Heart left ventricle (tissue), 13 donors: ENCODE measurements around the gene SELENOW.

Experiments used
- CTCF ChIP-seq, 12 donors: fragments of 200-600 bp; sonication (generic) in 4 of 12; IDR thresholded peaks; one replicate each; pipeline versions ENCODE4 v1.5.0 to v1.8.0; 2018 to 2022; ENCODE audit warnings: antibody characterized with exemption in 12 of 12, mild to moderate bottlenecking in 5 of 12
- POLR2A ChIP-seq, 2 donors: fragments of 450-650 bp; IDR thresholded peaks; one replicate each; pipeline ENCODE4 v1.6.1; 2017; ENCODE audit warnings: antibody characterized with exemption in 2 of 2, mild to moderate bottlenecking in 2 of 2, moderate library complexity in 2 of 2
- donor health status: ischemic (EF 13 %, LVEDD 7.1; RV severe dilation, severe dysfunction).
- donor health status: DM: no; HTN: yes; CAD: no.
- donor health status: DM: no; HTN: no; CAD: no.
- donor health status: ischemic (EF 25% LVEDD 6.9; RV normal size, moderate dysfunction).
- donor health status: ischemic (EF 25% LVEDD 5.7; RV mildly dilated, moderate dysfunction).
- donor health status: ischemic (EF 35%, LVEDD 5.7; RV mildly dilated, moderate dysfunction).
- donor health status: nonischemic (EF 11% LVEDD 7.7; RV severe dilation, severe dysfunction).
- donor health status: DM: yes; HTN: yes; CAD: no.
- donor health status: PGD.
- donor health status: ischemic (EF 29% LVEDD 5.4; RV normal size, mild dysfunction).
- donor health status: nonischemic (EF 23%, LVEDD 6.1; RV moderate dilation, normal function).

GRCh38 chr19:47805313-47805712 is 26.8 kb downstream of the SELENOW start:
- TF ChIP-seq CTCF (IDR thresholded peaks at IDR 0.05) (no peak), POLR2A (IDR thresholded peaks at IDR 0.05) (no peak)
